HG03175 (cell line): ENCODE data around the gene ANKH.
"Not testable (repeated sequence)": the region's sequence is repeated elsewhere in the genome, so short reads cannot be mapped to it uniquely, and the experiment has no call there.

ENCODE experiments used
- ATAC-seq: cut with Tn5 transposase; IDR thresholded peaks from one replicate; pipeline ENCODE4 v1.9.1; 2021; ENCODE audit warnings: mild to moderate bottlenecking, moderate library complexity; ENCODE audit not compliant: unreplicated experiment

ANKH gene

GRCh38 chr5:14797385-14797784 is 74.2 kb downstream of the ANKH start:
- ATAC-seq: not testable (repeated sequence)

DNA sequence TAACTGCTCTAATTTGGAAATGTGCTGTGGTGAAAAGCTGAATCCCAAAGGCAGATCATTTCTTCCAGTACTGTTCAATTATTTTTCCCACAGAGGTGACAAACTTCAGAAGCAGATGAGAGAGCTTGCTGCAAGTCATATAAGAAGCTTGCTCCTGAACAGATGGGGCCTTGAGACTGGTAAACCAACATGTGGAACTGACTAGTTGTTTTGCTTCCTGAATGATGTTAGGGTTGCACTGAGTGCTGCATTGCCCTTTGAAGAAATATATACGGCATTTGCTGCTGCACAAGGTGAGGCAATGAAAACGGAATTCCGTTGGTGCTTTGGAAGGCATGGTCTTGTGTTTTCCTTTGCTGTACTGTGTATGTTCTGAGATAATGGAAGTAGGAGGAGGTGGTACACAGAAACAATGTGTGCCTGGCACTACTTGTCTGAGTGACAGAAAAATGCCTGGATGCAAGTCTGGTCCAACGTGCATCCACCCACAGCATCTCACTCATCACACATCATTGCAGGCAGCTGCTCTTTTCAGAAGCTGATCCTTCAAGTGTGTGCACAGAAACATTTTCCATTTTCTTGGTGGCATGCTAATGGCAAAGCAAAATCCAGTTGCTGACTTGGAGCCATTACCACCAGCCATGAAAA is 76.9 kb downstream of the ANKH start:
- no peak for ATAC-seq

DNA sequence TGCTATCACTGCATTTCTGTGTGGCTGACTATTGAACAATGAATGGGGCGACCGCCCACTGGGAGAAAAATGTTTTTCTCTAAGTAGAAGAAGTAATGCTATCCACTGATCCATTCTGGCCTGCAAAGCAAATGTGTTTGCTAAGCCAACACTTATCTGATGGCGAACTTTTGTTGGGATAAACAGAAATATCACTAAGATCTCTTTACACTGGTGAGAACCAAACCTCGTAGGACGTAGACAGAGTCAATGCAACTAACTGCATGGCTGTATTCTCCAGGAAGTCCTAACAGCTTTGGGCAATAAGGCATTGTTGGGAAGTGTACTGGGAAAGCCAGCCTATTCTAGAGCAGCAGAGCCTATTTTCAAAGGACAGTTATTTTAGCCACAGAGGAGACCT is 77.7 kb downstream of the ANKH start:
- ATAC-seq: no peak

DNA sequence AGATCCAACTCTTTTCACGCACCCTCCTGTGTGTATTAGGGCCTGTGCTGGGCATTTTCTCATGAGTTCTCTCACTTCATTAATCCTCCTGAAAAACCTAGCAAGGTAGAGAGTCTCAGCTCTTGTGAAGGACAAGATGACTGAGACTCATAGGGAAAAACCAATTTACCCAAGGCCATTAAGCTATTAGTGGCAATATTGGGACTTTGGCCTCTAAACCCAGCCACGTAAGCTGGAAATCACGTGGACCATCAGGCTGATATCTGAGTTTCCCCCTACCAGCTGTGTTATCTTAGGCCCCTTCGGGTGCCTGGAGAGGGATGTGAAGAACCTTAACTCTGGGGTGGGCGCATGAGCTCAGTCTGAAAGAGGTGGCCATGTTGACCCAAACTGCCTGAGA is 80.7 kb downstream of the ANKH start:
- no peak for ATAC-seq

DNA sequence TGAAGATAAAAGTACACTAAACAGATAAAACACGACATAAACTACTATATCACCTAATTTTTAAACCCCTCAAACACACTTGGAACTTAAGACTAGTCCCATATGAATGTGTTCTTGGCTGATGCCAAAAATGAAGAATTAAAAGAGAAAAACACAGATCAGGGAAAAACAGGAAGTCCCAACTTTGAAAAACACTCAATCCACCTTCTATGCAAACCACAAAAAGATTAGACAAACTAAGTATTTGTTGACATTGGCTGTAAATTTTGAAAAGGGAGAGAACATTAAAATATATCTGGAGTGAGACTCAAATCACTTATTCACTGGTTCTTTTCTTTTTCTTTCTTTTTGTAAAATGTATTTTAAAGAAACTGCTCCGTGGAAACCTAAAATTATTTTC is 81.4 kb downstream of the ANKH start:
- no peak for ATAC-seq

DNA sequence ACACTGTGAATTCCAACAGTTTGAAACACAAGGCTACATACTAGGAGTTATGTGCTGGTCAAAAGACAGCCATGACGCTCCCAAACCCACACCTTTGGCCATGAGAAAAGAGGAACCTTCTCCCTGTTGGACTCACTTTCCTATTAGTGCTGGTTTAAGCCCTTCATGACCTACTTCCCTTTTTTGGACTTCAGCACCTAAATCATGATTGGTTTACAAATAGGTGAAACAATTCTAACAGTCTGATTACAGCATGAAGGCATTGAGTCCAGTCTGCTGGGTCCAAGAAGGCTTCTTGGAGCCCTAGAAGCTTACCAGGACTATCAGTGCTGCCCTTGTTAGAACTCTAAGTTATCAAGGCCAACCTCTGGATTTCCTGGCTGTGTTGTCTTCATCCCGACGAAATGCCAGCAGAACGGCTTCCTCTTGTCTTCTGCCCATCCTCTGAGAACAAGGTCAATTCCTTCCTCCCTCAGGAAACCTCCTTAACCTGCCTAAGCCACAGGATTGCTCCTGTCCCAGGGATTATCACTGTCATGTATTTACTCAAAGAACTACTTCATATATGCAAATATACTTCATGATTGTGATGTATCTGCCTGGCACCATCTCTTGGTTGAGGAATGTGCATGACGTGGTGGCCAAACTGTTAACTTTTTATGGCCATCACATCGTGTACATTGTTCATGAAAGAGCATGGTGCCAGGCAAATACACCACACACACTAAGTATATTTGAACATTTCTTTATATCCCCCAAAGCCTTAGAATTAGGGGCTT is 83.6 kb downstream of the ANKH start:
- no peak for ATAC-seq

GRCh38 chr5:14783691-14784090 is 87.9 kb downstream of the ANKH start:
- ATAC-seq: no peak

- no peak for ATAC-seq
Observed at GRCh38 chr5:14782591-14782990, 89.0 kb downstream of the ANKH start.

GRCh38 chr5:14781106-14781505 is 90.5 kb downstream of the ANKH start:
- ATAC-seq: no peak

- ATAC-seq: no peak
Observed at GRCh38 chr5:14779975-14780374, 91.6 kb downstream of the ANKH start.

DNA sequence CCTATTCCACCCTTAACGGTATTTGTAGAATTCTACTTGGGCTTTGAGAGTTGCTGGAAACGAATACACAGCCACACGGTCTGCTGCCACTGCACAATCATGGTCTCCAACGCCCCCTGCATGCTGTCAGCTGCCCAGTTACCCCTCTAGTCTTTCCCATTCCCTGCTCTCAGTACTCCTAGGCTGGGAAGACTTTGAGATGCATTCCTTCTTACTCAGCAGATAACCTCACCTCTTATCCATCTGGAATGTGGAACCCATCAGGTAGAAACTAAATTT is 92.8 kb downstream of the ANKH start:
- no peak for ATAC-seq

DNA sequence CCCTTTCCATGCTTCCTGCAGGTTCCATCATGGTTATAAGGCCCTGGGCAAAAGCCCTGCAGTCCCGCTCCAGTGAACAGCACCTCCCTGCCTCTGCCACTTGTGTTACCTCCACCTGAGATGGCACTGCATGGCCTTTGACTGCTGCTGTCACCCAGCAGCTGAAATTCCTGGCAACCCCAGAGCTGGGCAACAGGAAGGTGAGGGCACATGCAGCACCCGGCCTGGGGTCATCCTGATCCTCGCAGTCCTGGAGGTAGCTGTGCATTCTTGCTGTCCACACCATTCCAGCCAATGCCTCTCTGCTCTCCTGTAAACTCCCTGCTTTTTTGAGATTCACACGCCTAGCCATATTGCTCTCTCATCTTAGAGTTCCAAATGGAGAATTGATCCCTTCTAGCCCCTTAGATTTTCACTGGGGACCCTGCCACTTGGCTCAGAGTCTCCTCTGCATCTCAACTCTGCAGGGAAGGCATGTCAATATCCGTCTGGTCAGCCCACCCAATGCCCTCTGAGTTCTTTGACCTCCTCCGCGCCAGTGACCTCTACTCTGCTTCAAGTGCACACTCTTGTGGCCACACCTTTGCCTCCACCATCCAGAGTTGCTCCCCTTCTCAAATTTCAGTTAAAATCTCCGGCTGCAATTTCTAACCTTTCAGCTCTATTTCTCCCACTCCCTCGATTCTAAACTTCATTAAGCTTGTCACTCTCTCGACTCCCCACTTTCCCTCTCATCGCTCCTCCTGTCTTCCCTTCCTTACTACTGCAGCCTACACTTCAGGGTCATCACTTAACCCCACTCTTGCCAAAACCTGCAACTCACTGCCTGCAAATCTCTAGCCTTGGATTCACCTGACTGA is 93.4 kb downstream of the ANKH start:
- ATAC-seq: no peak

DNA sequence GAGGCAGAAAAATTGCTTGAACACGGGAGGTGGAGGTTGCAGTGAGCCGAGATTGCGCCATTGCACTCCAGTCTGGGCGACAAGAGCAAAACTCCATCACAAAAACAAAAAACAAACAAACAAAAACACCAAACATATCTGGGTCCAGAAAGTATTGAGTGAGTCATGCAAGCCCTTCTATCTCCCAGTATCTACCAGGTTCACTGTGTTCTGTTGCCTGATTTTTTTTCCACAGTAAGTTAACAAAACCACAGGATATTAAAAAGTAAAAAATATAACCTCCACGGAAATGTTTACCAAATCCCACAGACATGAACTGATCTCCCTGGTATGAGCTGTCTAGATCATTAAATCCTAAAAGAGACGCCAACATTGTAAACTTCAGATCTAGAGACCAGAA is 94.4 kb downstream of the ANKH start:
- ATAC-seq: no peak

GRCh38 chr5:14776602-14777001 is 95.0 kb downstream of the ANKH start:
- ATAC-seq: no peak

GRCh38 chr5:14775857-14776256 is 95.7 kb downstream of the ANKH start:
- no peak for ATAC-seq

DNA sequence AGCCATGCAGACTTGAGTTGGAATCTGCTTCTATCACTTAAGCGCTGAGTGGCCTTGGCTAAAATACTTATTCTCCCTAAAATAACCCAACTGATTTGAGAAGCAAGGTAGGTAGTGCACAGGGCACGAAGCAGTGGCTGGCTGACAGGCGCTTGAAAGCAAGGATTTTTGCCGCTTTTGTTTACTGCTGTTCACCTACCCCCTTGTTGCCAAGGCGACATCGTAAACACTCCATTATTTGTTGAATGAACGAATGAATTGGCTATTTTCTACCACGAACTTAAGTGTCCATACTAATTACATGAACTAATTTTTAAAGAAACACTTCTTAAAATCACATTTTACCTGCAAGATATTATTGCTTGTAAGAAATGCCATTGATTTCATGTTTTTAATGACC is 98.0 kb downstream of the ANKH start:
- ATAC-seq: no peak

- ATAC-seq: no peak
Observed at GRCh38 chr5:14771972-14772371, 99.6 kb downstream of the ANKH start.

GRCh38 chr5:14771189-14771588 is 100.4 kb downstream of the ANKH start:
- ATAC-seq: no peak

DNA sequence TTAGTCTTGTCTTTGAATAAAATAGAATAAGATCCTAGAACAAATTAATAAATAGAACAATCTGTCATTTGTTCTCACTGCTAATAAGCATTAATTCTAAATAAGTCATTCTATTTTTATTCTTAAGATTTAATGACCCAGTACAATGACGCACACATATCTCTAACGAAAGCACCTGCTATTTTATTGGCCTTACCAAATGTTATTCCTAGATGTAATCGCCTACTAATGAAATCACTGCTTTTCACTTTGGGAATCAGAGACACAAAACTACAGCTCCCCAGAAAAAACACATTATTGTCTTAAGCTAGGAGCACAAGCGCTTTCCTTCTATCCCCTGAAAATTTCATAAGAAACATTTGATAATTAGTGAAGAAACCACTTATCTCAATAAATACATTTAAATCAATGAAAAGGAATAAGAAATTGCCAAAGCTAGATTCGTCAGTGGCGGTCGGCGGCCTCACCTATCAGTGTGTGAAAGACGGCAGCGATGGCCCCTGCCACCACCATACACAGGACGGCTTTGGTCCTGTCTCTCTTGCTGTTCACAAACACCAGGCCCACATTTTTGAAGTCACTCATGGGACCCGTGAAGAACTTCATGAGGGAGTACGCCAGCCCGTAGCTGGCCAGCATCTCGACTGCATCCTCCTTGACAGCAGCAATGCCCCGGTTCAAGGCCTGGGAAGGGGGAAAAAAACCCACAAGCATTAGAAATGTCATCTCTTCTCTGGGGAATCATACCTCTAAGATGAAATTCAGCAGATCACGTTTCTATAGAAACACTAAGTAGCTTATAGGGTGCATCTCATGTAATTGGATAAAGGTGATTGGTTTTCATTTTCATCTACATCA is 102.8 kb downstream of the ANKH start:
- no peak for ATAC-seq

DNA sequence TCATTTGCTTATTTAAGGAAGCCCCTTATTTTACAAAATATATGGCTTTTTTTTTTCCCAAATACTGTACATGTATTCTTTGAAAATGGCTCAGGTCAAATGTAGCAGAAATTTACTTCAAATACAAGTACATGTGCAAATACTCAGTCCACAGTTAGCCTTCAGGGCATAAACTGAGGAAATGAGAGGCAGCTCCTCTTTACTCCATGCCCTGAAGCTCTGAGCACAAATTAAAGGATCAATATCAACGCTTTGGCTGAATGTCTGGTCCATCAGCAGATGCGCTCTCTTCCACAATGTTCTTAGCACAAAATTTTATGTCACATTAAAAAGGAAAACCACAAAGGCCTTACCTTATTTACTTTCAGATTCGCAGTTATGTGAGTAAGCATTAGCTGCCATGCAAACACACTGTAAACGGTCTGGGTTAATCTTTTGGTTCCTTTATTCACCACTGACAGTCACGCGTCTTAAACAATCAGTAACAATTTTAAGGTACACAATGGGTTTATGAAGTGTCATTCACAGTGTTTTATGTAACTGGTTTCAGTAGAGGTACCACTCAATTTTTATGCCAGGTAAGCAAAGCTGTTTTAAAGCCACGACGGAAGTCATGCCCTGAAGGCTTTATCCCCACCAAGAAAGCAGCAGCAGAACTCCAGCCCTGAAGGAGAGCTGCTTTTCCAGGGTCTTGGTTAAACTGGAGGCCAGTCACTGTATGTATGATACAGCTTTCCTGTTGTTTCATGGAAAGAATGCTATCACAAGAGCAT is 103.7 kb downstream of the ANKH start:
- ATAC-seq: peak; percentile 73
